HG03095 (cell line): ENCODE data around the gene C11orf91.
"Not testable (repeated sequence)": the region's sequence is repeated elsewhere in the genome, so short reads cannot be mapped to it uniquely, and the experiment has no call there.

ENCODE experiments used
- ATAC-seq: cut with Tn5 transposase; IDR thresholded peaks from one replicate; pipeline ENCODE4 v1.9.1; 2021; ENCODE audit warnings: moderate library complexity; ENCODE audit not compliant: unreplicated experiment

C11orf91 gene, protein sequence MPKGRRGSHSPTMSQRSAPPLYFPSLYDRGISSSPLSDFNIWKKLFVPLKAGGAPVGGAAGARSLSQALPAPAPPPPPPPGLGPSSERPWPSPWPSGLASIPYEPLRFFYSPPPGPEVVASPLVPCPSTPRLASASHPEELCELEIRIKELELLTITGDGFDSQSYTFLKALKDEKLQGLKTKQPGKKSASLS

DNA sequence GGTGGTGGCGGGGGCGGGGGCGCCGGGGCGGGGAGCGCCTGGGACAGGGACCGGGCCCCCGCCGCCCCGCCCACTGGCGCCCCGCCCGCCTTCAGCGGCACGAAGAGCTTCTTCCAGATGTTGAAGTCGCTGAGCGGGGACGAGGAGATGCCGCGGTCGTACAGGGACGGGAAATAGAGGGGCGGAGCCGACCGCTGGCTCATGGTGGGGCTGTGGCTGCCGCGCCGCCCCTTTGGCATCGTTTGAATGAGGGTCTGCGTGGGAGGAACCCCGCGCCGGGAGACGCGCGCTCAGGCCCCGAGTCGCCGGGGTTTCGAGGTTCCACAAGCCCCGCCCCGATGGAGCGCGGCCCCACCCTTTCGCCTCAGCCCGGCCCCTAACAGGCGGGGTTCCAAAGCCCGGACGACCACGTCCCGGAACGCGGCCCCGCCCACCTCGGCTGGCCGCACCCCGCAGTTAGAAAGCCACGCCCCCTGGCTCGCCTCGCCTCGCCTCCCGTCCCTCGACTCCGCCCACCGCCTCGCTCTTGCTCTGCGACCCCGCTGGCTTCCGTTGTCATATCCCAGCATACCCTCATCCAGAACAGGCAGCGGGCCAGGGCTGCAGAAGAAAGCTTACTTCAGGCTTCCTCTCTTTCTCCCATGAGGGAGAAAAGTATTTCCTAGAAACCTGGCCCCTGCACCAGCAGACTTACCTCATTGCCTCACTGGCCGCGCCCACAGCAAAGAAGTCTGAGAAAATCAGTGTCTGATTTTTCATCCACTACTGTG lies at the start of gene C11orf91:
Gene C11orf91, minus strand, starts transcription at position 325 of the 770 bp plus-strand sequence. Its CDS starts 86 bp downstream, at position 239.
- ATAC-seq = peak; percentile 91

DNA sequence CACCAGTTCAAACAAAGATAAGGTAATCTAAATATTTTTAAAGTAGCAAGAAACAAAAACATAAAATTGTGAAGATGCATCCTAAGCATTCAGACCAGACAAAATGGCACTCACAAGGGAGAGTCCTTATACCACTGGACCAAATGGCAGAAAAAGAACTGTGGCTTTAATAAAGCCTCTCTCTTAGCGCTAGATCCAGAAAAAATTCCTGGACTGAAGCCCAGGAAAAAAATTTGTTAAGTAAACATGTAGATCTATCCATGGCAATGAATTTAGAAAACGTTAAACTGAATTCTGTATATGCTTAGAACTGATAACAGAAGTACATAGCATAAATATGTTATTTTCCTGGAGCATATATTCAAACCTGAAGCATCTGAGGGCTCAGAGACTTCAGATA lies 47.4 kb upstream of the C11orf91 start:
- ATAC-seq = no peak

DNA sequence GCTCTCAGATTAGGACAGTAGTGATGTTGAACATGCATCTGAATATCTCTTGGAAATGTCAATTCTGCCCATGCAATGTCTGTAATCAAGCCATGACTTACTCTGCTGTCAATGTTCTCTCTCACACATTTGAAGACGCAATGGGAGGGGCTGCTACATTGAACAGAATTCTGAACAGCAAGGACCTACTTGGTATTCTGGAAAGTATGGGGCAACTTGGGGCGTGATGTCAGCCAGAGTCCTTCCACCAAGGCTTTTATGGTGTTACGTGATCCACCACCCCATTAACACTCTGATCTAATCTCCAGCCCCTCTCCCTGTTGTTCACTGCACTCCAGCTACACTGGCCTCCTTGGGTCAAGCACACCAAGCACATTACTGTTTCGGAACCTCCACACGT lies 42.7 kb upstream of the C11orf91 start:
- ATAC-seq = no peak

DNA sequence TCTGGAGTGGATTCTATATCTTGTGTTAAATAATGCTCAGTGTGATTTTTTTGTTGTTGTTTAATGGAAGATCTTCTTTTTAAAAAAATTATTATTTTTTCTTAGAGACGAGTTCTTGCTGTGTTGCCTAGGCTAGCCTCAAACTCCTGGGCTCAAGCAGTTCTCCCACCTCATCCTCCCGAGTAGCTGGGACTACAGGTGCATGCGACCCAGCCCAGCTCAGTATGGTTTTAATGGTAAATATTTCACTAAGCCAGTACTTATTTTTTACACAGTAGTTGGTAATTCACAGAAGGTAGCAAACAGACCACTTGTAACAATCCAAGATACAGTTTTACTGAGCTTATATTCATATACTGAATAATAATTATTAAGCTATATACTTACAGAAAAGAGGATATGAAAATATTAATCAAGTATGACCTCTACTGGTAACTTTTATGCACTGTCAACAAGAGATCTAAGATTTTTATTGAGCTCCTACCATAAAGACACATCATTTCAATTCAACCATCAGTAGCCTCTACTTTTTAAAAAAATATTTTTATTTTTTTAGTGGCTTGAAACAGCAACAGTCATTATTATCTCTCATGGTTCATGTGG lies 41.7 kb upstream of the C11orf91 start:
- ATAC-seq = no peak

DNA sequence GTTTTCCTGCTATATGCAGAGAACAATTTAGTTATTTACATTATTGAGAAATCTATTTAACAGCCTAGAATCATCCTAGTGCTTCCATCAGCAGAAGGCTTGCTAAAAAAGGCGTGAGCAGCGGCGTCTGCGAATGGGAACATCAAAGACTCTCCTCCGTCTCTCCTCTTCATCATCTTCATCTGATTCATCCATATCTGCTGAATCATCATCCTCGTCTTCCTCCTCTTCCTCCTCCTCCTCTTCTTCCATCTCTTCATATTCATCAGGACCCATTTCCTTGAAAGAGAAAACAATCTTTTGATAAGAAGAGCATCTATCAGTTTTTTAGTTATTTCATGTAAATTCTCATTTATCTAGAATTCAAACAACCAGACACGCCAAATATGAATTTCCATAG lies 41.2 kb upstream of the C11orf91 start:
- no peak for ATAC-seq

DNA sequence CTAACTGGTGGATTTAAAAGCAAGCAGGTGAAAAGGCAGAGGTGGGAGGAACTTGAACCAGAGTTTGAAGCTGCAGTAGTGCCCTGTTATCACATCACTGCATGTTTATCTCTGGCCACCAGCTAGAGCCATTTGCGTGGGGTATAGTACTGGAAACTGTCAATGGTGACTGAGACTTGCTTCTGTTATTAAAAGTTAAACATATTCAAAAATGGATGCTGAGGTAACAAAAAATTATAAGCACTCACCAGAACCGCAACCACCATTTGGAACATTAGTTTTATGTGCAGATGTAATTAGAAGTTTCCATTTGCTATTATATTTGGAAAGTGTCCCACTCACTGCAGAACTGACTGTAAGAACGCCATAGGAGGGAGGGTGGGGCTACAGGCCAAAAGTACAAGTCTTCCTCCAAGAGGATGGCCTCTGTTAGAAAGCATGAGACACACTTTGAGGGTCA lies 36.8 kb upstream of the C11orf91 start:
- ATAC-seq = no peak

DNA sequence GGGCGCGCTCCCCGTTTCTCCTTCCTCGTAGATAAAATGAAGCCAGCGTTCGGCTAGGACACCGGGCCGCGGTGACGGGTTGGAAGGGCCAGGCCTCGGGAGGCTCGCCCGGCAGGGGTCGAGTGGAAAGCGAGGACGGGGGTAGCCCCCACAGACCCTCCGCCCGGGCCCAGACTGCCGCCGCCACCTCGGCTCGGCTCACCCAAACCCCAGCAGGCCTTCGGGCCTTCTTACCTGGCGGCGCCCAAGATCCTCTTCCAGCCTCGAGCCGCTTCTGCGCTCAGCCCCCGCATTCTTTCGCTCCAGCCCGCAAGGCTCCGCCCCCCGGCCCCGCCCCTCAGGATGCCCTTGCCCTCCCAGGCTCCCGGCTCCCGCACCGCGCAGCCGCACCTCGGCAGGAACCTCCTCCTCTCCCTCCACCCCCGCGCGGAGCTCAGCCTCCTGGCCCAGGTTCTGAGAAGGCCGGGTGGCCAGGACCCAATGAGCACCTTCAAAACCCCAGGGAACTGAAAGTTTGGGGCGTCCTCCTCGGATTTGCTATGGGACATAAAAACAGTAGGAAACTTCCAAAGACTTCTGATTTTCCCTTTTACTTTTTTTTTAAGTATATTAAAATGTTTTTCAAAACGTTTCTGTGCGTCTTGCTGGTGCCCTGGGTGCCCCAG lies 35.7 kb upstream of the C11orf91 start, which contains the start of gene CD59:
Gene CD59, minus strand, starts transcription at position 276 of the 665 bp plus-strand sequence. CDS start 13,978 bp downstream, outside the sequence.
- peak; percentile 59 for ATAC-seq

DNA sequence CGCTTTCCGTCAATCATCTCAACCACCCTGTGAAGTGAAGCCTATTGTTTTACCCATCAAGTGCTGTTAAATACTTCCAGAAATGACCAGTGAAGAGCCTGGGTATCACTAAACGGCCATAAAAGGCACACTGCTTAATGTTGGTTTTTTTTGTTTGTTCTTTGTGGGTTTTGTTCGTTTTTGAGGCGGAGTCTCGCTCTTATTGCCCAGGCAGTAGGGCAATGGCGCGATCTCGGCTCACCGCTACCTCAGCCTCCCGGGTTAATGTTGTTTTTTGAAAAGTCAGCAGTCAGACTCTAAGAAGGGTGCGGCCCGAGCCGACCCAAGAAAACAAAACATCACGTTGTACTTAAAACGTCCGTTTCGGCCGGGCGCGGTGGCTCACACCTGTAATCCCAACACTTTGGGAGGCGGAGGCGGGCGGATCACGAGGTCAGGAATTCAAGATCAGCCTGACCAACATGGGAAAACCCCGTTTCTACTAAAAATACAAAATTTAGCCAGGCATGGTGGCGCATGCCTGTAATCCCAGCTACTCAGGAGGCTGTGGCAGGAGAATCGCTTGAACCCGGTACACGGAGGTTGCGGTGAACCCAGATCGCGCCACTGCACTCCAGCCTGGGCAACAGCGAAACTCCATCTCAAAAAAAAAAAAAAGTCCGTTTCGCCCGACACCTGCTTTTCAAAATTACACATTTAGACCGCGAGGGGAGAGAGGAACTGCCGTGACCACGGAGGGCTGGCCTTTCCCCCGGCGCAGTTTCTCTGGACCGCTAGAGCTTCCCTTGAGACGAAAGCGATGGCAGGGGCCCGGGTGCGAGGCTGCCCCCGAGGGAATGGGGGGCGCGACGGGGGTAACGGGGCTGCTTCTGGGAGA lies 34.9 kb upstream of the C11orf91 start:
- ATAC-seq = peak; percentile 49

DNA sequence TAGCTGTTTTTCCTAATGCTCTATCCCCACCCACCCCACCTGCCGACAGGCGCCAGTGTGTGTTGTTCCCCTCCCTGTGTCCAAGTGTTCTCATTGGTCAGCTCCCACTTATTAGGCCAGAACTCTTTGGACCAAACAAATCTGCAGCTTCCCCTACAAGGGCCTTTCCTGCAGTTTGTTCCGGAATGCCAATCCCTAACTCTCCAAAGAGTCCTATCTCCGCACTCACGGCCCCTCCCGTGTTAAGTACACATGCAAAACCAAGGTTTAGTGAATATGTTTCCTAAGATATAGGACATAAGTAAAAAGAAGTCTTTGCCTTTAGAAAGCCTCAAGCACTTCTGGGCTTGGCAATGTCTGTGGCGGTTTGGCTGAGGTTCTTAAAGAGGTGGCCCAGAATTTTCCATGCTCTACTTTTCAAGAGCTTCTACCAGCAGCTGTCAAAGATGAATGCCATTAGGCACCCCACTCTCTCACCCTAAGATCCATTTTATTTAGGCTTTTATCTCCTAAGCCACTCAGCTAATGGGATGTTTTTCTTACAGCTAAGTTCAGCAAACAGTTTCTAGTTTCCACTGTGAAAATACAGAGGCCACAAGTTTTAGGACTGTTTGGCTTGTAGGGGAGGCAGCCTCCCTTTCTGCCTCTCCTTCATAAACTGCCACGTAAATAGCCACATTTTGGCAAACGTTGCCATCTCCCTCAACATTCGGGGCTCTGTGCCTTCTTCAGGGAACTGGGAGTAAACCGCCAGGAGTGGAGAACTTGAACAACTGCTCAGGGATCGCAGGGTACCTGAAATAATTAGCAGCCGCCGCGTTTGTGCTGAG lies 34.0 kb upstream of the C11orf91 start:
- no peak for ATAC-seq

DNA sequence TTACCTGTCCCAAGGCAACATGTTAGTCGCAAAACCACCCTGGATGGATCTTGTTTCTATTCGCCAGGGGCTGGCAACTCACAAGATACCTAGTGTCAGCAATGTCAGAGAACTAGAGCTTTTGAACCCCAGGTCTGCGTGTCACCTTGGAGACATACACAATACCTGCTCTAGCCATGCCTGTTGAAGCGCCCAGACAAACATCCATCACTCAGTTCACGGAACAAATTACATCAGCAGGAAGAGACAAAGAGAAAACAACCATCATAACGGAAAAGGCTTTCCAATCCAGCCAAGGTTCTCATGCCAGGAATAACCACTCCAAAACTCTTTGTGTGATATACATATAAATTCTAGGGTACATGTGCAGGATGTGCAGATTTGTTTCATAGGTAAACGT lies 33.4 kb upstream of the C11orf91 start:
- no peak for ATAC-seq

DNA sequence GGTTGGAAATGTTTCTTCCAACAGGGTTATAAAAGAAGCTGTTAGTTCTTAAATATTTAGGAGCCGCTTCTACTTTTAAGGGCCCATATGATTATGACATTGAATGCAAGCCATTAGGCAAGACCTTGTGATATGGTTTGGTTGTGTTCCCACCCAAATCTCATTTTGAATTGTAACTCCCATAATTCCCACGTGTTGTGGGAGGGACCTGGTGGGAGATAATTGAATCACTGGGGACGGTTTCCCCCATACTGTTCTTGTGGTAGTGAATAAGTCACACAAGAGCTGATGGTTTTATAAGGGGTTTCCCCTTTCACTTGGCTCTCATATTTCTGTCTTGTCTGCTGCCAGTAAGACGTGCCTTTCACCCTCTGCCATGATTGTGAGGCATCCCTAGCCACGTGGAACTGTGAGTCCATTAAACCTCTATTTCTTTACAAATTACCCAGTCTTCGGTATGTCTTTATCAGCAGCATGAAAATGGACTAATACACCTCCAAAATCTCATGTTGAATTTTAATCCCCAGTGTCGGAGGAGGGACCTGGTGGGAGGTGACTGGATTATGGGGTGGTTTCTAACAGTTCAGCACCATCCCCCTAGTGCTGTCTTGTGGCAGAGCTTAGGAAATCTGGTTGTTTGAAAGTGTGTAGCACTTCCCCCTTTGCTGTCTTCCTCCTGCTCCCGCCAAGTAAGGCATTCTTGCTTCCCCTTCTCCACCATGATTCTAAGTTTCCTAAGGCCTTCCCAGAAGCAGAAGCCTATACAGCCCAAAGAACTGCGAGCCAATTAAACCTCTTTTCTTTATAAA lies 31.3 kb upstream of the C11orf91 start:
- no peak for ATAC-seq

DNA sequence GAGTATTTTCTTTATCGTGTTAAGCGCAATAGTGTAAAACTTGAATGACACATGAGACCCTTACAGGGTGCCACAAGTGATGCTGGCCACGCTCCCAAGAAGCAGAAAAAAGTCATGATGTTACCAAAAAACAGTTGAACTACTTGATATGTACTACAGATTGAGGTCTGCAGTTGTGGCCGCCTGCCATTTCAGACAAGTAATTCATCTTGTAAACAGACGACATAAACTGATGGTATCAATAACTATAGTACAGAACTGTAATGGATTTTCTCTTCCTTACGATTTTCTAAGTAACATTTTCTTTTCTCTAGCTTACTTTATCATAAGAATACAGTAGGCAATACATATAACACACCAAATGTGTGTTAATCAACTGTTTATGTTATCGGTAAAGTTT lies 30.1 kb upstream of the C11orf91 start:
- ATAC-seq = no peak

DNA sequence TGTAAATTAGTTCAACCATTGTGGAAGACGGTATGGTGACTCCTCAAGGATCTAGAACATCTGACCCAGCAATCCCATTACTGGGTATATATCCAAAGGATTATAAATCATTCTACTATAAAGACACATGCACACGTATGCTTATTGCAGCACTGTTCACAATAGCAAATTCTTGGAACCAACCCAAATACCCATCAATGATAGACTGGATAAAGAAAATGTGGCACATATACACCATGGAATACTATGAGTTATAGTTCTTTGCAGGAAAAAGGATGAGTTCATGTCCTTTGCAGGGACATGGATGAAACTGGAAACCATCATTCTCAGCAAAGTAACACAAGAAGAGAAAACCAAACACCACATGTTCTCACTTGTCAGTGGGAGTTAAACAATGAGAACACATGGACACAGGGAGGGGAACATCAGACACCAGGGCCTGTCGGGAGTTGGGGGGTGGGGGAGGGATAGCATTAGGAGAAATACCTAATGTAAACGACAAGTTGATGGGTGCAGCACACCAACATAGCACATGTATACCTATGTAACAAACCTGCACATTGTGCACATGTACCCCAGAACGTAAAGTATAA lies 28.5 kb upstream of the C11orf91 start:
- ATAC-seq = not testable (repeated sequence)

DNA sequence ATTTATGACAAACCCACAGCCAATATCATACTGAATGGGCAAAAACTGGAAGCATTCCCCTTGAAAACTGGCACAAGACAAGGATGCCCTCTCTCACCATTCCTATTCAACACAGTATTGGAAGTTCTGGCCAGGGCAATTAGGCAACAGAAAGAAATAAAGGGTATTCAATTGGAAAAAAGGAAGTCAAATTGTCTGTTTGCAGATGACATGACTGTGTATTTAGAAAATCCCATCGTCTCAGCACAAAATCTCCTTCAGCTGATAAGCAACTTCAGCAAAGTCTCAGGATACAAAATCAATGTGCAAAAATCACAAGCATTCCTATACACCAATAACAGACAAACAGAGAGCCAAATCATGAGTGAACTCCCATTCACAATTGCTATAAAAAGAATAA lies 26.9 kb upstream of the C11orf91 start:
- not testable (repeated sequence) for ATAC-seq

DNA sequence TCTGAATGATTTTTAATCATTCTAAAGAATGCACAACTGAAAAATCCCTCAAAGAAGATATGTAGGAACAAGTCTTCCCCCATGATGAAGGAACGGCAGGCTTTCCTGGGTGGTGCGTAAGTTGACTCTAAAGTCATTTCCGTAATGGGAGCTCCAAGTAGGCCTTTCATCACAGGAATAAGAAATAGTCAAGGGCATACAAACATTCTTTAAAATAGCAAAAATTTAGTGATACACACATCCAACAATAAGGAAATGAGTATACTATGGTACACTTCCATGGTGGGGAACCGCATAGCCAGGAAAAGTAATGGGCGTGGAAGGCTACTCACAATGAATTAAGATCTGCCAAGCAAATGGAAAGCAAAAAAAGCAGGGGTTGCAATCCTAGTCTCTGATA lies 24.9 kb upstream of the C11orf91 start:
- ATAC-seq = no peak

DNA sequence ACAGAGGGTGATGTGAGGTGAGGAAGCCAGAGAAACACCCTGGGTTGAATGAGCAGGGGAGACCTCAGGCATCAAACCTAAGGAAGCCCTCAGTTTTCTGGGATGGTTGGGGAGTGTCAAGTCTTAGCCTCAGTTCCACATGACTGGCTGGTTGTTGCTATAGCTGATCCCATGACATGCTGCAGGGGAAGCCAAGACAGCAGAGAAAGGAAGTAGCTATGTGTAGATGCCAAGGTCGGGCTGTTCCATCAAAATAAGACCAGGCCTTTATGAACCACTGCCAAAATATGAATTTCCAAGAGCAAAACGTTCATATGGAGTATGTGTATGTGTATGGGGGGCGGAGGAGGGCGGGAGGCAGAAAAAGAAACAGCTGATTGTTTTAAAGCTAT lies 24.0 kb upstream of the C11orf91 start:
- no peak for ATAC-seq

DNA sequence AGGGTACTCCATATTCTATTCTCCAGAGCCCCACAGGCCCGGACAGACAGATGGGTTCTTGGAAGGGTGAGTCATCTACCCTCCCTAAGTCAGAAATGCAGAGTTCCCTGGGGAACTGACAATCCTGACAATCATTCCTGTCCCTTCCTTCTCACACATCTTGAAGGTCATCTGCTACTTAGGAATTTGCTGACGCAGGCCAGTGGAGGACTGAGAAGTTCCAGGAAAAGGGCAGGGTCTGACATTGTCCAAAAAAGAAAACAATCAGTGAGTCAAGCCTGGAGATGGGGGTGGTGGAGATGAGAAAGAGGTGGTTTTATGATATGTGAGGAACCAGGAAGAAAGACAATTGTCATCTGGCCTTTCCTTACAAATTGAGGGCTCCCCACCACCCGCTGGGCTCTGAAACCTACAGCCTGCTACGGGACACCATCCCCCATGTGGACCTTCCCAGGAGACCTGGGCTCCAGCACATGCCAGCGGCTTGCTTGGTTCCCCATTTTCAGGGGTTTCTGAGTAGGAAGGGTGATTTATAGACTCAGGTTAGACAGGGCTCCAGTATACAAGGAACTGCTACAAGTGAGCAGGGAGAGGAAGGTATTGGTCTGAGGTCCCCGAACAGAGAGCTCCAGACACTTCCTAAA lies 22.7 kb upstream of the C11orf91 start:
- ATAC-seq = no peak
